ENCODE data around the gene MRGPRF.

MRGPRF gene

DNA sequence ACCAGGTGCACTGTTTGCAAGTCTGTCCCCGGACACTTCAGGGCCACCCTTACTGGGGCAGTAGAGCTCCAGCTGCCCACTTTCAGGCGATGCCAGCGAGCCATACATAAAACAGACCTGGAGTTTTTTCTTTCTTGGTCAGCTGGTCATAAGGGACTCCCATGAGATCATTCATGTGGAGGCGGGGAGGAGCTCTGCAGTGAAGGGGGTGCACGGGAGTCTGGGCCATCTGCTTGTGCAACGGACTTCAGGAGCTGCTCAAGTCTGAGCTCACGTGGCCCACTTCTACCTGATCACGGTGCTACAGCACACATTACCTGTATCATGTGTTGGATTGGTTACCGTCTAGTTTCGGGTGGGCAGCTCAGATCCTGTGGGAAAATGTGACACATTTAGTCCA, 9.2 kb upstream of the MRGPRF start:
- no peak for DNase-seq (ENCODE audit: low spot score)

DNA sequence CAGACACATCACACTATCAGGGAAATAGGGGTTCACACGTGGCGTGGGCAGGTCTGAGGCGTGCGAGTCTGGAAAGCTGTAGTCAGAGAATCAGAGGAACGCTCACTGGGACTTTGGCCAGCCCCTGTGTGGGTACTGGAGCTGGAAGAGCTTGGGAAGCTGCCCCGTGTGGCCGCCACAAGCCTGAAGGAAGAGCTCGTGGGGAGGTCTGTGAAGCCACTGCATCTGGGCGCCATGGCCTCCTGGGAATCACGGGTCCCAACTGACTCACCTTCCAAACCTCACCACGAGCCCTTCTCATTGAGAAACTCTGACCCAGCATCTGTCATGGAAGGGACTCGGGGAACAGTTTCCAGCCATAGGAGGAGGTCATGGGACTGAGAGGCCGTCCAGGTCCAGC, 5.9 kb upstream of the MRGPRF start:
- DNase-seq (ENCODE audit: low spot score), result no peak

DNA sequence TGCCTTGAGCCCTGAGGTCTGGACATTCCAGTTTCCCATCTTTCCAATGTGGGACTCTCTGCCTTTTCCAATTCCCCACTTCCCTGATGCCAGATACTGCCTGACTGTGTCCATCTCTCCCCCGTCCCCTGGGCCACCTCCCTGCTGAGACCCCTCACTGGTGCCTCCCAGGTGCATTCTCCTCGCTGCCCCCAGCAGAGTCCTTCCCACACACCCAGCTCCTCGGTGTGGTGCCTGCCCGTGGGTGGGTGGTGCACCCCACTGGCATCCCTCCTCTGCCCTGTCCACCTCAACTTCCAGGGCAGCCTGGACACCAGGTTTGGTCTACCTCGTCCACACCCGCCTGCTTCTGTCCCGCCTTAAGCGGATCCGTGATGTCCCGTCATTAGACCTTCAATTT, 4.9 kb upstream of the MRGPRF start:
- no peak for DNase-seq (ENCODE audit: low spot score)

GRCh38 chr11:69014898-69015549, 2.0 kb upstream of the MRGPRF start:
- no peak for DNase-seq (ENCODE audit: low spot score)

GRCh38 chr11:69014084-69014851, 1.2 kb upstream of the MRGPRF start:
- DNase-seq (ENCODE audit: low spot score), result no peak

- DNase-seq (ENCODE audit: low spot score), result no peak
Measured at GRCh38 chr11:69012092-69013008, 696 bp downstream of the MRGPRF start.

DNA sequence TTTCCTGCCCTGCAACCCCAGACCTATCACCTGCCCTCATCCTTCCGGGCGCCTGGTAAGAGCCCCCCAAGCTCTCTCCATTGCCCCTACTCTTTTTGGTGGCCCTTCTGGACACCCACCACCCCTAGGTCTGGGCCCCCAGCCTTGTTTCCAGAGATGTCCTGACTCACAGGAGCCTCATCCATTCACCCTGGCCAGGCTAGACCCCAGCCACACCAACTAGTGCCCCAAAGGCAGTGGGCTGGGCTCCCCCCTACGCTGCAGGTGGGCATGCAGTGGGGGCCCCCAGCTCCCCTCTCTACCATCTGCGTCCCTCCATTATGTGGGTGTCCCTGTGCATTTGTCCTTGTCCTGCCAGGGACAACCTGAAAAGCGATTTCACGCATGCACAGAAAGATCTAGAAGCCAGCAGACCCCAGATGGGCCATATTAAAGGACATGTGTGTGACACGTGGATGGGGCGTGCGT, 1.4 kb downstream of the MRGPRF start:
- DNase-seq (ENCODE audit: low spot score), result no peak

DNA sequence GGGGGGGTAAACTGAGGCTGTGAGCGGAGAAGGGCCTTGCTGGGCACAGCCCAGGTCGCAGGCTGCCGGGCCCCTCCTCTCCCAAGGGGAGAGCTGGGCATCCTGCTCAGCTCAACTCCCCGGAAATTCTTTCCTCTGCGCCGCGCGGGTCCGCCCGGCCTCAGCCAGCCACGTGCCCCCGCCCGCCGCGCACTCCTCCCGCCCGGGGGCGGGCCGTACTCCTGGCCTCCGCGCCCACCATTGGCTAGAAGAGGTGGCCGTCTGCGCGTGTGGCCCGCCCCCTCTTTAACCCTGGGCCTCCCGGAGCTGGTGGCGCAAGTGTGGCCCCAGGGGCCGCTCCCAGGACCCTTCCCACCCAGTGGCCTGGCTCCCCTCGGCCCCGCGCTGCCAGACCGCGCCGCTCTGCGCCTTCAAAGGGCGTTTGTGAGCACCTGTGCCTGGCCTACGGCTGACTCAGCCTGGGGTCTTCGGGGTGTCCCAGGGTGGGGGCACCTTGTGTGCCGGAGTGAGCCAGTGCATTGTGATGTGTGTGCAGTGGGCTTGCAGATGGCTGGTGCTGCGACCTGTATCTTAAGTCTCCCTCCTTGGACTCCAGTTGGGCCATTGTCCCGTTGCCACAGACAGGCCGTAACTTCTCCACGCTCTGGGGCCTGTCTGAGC, 2.0 kb downstream of the MRGPRF start:
- DNase-seq (ENCODE audit: low spot score), result peak; percentile 22

DNA sequence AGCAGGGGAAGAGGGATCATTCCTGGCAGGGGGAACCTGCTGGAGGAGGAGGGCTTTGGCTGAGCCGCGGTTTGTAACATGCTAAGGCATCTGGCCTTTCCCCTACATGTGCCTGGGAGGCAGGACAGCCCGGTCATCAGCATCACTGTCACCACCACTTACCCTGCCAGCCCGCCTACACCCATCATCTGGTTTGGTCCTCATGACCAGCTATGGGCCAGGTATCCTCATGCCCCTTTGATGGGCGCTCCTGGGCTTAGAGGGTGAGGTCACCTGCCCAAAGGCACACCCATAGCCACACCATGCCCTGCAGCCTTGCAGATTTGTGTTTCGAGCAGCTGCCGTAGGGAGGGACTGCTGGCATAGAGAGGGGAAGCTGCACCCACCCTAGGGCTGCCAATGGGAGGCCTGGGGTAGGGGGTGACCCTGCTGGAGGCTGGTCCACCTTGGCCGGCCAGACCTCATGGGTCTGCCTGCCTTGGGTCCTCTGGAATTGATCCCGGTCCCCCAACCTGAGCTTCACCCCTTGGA, 2.6 kb downstream of the MRGPRF start:
- no peak for DNase-seq (ENCODE audit: low spot score)

DNA sequence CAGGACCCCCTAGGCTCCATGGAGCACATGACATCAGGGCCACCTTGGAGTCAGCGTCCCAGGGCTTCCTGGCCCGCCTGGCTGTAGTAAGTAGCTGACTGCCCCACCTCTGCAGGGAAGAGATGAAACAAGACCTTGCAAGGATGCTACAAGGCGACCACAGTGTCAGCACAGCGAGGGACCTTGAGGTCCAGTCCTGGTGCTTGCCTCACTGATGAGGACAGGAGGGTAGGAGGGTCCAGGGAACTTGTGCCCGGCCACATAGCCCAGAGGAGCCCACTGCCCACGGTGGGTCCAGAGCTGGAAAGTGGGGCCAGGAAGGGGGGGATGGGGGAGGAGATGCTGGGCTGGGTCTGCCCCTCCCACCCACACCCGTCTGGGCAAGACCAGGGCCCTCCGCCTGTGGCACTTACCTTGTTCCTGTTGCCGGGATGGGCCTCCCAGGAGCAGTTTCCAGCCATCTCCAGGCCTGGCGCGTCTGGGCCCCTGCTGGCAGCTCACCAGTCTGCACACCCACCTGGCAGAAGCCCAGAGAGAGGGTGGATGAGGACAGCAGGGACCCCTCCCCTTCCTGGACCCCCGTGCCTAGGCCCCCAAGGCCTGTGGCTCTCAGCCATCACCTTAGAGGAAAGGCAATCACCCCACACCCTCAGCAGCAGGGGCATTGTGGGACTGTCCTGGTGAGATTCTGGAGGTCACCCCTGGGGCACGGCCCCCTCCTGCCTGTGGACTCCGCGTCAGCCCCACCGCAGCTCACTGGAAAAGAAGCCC, 3.4 kb downstream of the MRGPRF start:
- no peak for DNase-seq (ENCODE audit: low spot score)

DNA sequence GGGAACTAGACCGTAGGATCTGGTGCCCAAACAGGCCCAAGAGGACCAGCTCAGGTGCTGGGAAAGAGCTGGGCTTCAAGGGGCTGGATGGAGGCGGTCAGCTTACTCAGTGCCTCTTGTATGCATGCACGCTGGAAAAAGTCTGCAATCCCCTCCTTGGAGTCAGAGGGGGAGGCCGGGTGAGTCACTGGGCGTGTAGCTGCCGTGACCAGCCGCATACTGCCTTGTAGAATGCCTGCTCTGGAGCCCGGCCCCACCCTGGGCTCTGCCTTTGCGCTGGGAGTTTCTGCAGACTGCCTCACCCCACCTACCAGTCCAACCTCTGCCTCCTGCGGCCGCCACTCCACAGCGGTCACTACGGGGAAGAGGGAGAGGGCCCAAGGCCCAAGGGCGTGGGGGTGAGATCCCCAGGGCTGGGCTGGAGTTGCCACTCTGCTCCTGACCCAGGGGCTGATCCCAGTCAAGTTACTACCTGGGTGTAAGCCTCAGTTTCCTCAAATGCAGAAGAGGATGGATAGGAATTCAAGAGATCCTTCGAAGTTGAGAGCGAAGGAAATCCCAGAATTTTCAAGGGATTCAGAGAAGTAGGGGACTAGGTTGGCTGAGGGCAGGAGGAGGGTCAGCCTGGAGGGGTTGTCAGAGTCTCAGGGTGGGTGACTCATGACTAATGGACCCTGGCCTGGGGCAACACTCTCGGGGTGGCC, 4.2 kb downstream of the MRGPRF start:
- DNase-seq (ENCODE audit: low spot score), result no peak

DNA sequence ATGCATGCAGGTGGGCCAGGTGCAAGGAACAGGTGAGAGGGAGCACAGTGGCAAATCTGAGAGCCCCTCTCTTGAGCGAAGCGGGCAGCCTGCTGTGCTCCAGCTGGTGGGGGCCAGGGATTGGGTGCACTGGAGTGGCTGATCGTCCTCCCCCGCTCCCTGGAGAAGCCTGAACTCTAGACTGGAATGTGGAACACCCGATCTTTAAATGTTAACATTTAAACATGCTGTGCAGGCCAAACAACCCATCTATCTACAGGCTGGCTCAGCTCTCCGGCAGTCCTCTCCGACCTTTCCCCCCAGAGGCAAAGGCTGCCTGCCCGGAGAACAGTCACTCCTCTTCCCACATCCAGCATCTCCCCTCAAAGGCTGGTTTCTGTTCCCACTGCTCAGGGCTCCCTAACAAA, 5.1 kb downstream of the MRGPRF start:
- no peak for DNase-seq (ENCODE audit: low spot score)

GRCh38 chr11:69006816-69007215, 6.2 kb downstream of the MRGPRF start:
- DNase-seq (ENCODE audit: low spot score), result no peak

DNA sequence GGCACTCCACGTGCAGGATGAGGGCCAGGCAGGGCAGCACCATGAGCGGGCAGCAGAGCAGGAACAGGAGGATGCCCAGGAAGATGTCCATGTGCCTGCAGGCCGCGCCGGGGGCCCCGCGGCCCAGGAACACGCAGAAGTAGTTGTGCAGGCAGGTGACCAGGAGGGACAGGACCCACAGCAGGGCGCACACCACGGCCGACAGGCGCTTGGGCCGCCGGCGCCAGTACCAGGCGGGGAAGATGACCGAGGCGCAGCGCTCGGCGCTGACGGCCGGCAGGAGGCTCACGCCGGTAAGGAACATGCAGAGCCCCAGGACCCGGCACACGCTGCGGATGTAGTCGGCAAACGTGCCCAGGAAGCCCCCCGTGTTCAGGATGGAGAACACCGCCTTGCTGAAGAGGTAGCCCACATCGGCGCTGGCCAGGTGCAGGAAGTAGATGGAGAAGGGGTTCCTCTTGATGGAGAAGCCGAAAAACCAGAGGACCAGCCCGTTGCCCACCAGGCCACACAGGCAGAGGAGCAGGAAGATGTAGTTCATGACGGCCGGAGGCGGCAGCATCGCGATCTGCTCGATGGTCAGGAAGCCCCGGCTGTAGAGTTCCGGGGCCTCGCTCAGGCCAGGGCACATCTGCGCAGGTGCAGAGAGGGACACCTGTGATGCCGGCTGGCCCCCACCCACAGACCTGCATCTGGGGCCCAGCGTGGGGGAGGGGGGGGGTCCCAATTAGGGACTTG, 7.2 kb downstream of the MRGPRF start:
- DNase-seq (ENCODE audit: low spot score), result no peak

- no peak for DNase-seq (ENCODE audit: low spot score)
Measured at GRCh38 chr11:69005183-69005630, 7.8 kb downstream of the MRGPRF start.

GRCh38 chr11:69004411-69005182, 8.4 kb downstream of the MRGPRF start:
- DNase-seq (ENCODE audit: low spot score), result no peak

GRCh38 chr11:69003866-69004367, 9.1 kb downstream of the MRGPRF start:
- DNase-seq (ENCODE audit: low spot score), result no peak

DNA sequence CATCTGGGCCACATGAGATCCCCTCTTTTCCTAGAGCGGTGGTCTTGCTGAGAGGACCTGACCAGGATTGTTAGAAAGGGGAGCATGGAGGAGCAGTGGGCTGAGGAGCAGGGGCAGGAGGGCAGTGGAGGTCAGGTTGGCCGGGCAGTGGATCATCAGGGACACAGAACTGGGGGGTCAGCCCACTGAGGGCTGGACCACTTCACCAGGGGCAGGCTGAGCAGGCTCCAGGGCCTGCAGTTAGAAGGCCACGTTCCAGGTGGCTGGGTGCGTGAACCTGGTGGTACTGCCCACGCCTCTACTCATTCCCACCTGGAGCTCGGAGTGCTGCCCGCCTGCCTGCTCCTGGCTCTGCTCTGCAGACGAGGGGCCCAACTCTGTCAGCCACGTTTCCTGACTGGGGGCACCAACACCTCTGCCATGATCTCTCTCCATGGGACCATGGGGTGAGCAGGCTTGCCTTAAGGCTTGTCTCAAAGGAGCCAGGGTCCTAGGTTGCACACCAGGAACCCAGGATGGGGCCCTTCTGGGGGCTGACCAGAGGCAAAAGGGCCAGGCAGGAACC, 9.7 kb downstream of the MRGPRF start:
- DNase-seq (ENCODE audit: low spot score), result no peak
